Thyroid gland (tissue), 4 donors: Measurements from ENCODE around the gene REPIN1. TPM values are rescaled to one million over a fixed set of nuclear protein-coding genes. Genes with fewer than 3 reads are reported as not detected.

Experiments used
- DNase-seq, 2 donors: peaks; one replicate each; pipeline ENCODE4 v3.0.0-alpha.2; 2019
- H3K27ac ChIP-seq, 3 donors: fragments of 200-600 bp; sonication (generic); 1 replicate in 2 of 3; 2 replicates in 1 of 3; pipeline ENCODE4 v1.5.1; 2016 to 2019; ENCODE audit warnings: mild to moderate bottlenecking in 1 of 3, moderate library complexity in 1 of 3
- H3K27me3 ChIP-seq: fragments of 200-600 bp; sonication (generic); one replicate; pipeline ENCODE4 v1.5.1; 2019
- H3K36me3 ChIP-seq, 2 donors: fragments of 200-600 bp; sonication (generic); one replicate each; pipeline ENCODE4 v1.5.1; 2016 to 2019
- H3K4me1 ChIP-seq, 2 donors: fragments of 200-600 bp; sonication (generic); one replicate each; pipeline ENCODE4 v1.5.1; 2017 to 2019
- H3K4me3 ChIP-seq, 3 donors: fragments of 200-600 bp; sonication (generic); replicated peaks in 1 of 3; 1 replicate in 2 of 3; 2 replicates in 1 of 3; pipeline ENCODE4 v1.5.1; 2016; ENCODE audit warnings: mild to moderate bottlenecking in 1 of 3
- H3K9me3 ChIP-seq: fragments of 200-600 bp; sonication (generic); one replicate; pipeline ENCODE4 v1.5.1; 2017
- CTCF ChIP-seq, 6 experiments: fragments of 200-600 bp in 3 of 6; fragments of 450-650 bp in 3 of 6; sonication (generic) in 3 of 6; IDR thresholded peaks; one replicate each; pipeline ENCODE4 v1.5.1; 2016 to 2019; ENCODE audit warnings: antibody characterized with exemption in 6 of 6, mild to moderate bottlenecking in 2 of 6, inconsistent platforms in 1 of 6, moderate library complexity in 1 of 6
- POLR2A ChIP-seq, 2 donors: fragments of 450-650 bp; IDR thresholded peaks; one replicate each; pipeline ENCODE4 v1.6.1; 2017; ENCODE audit warnings: antibody characterized with exemption in 2 of 2, mild to moderate bottlenecking in 2 of 2, moderate library complexity in 1 of 2
- WGBS, 2 donors: methylation state at CpG; one replicate each; pipeline ENCODE4 v1.1.5; 2017; 5-methylcytosine and 5-hydroxymethylcytosine counted together
- intact Hi-C: fragments of 100-400 bp; cut with DNase I; formaldehyde crosslinking; loops from one replicate; pipeline ENCODE4 v1.15.1; 2023
- total RNA-seq, 4 donors: library from RNA; depleted of rRNA; stranded (reverse); fragments of >200 nt; gene quantifications; one replicate each; pipeline ENCODE4 v1.2.3, GENCODE V29; 2016

REPIN1 gene
- total RNA-seq, 4 donors from 2014 or later = 71.9 to 144 (median 123) TPM

GRCh38 chr7:150380463-150380862 lies 11.8 kb downstream of the REPIN1 start:
- H3K4me3 ChIP-seq = no peak overlapping the region

GRCh38 chr7:150381096-150381495 lies 12.5 kb downstream of the REPIN1 start:
- H3K4me1 ChIP-seq = peaks cover 0 to 14% of the 10 kb centered on the region in 2 donors
- WGBS, 2 donors = 83 to 84% methylated on average over 9 of the region's 9 CpGs

More at GRCh38 chr7:150380463-150380862, 11.8 kb downstream of the REPIN1 start:
- Histone ChIP-seq H3K36me3 (no peaks in the 10 kb centered on the region), H3K4me1 (peaks cover 0 to 14% of the 10 kb centered on the region in 2 donors), H3K27ac (no peak overlapping the region), H3K27me3 (no peaks in the 10 kb centered on the region), H3K9me3 (no peaks in the 10 kb centered on the region)
- intact Hi-C loops = no loop called here
- no peak for DNase-seq
- WGBS, 2 donors = 81 to 86% methylated on average over 11 of the region's 11 CpGs
- TF ChIP-seq POLR2A (IDR thresholded peaks at IDR 0.05) (no peak), CTCF (IDR thresholded peaks at IDR 0.05) (no peak)

GRCh38 chr7:150381785-150382122 lies 13.1 kb downstream of the REPIN1 start:
- H3K4me1 ChIP-seq = peaks cover 0 to 14% of the 10 kb centered on the region in 2 donors
- H3K27ac ChIP-seq = no peak overlapping the region
- no peaks in the 10 kb centered on the region for H3K36me3 ChIP-seq
- TF ChIP-seq CTCF (IDR thresholded peaks at IDR 0.05) (no peak), POLR2A (IDR thresholded peaks at IDR 0.05) (no peak)
- no peaks in the 10 kb centered on the region for H3K9me3 ChIP-seq
- intact Hi-C loops = no loop called here
- H3K4me3 ChIP-seq = no peak overlapping the region
- 93% methylated on average over 1 of the region's 1 CpG for WGBS, 2 donors
- H3K27me3 ChIP-seq = no peaks in the 10 kb centered on the region
- no peak for DNase-seq

More at GRCh38 chr7:150381096-150381495, 12.5 kb downstream of the REPIN1 start:
- H3K9me3 ChIP-seq = no peaks in the 10 kb centered on the region
- H3K36me3 ChIP-seq = no peaks in the 10 kb centered on the region
- no peaks in the 10 kb centered on the region for H3K27me3 ChIP-seq
- no peak for TF ChIP-seq CTCF (IDR thresholded peaks at IDR 0.05)
- TF ChIP-seq POLR2A (IDR thresholded peaks at IDR 0.05) = no peak
- intact Hi-C loops = no loop called here
- H3K27ac ChIP-seq = no peak overlapping the region
- no peak overlapping the region for H3K4me3 ChIP-seq
- no peak for DNase-seq

GRCh38 chr7:150382123-150382843 lies 13.7 kb downstream of the REPIN1 start:
- Histone ChIP-seq H3K4me1 (peaks cover 0 to 14% of the 10 kb centered on the region in 2 donors), H3K36me3 (no peaks in the 10 kb centered on the region), H3K4me3 (no peak overlapping the region), H3K27me3 (no peaks in the 10 kb centered on the region), H3K9me3 (no peaks in the 10 kb centered on the region), H3K27ac (no peak overlapping the region)
- no peak for DNase-seq
- WGBS, 2 donors = 80 to 92% methylated on average over 16 to 18 of the region's 20 CpGs
- intact Hi-C loops = no loop called here
- TF ChIP-seq CTCF (IDR thresholded peaks at IDR 0.05) (no peak), POLR2A (IDR thresholded peaks at IDR 0.05) (no peak)

- no peaks in the 10 kb centered on the region for H3K36me3 ChIP-seq
- 69 to 72% methylated on average over 4 of the region's 4 CpGs for WGBS, 2 donors
- intact Hi-C loops = no loop called here
- no peaks in the 10 kb centered on the region for H3K9me3 ChIP-seq
- no peak for TF ChIP-seq CTCF (IDR thresholded peaks at IDR 0.05)
- TF ChIP-seq POLR2A (IDR thresholded peaks at IDR 0.05) = no peak
- no peaks in the 10 kb centered on the region for H3K27me3 ChIP-seq
- H3K4me3 ChIP-seq = no peak overlapping the region
- DNase-seq = no peak
- H3K4me1 ChIP-seq = peaks cover 0 to 13% of the 10 kb centered on the region in 2 donors
- no peak overlapping the region for H3K27ac ChIP-seq
Observed at GRCh38 chr7:150382844-150383225, 14.2 kb downstream of the REPIN1 start.
